IMR-90 (cell line): ENCODE measurements around the gene RAD51B. TPM values are rescaled to one million over a fixed set of nuclear protein-coding genes. Genes with fewer than 3 reads are reported as not detected.
A peak's percentile ranks its signal among the peaks of the same experiment; 100 is the strongest.

ENCODE experiments used
- ATAC-seq: fragments of 200-7000 bp; cut with Tn5 transposase; 2 replicates; pipeline ENCODE4 v1.9.1; 2020; ENCODE audit warnings: low read depth, mild to moderate bottlenecking, moderate library complexity
- BruUV-seq: library from RNA; stranded (reverse); fragments of 400-500 nt; replicated peaks from 2 replicates; lab custom pipeline; 2021; lab: Mats Ljungman, UMichigan
- CTCF ChIA-PET: fragments of 300-600 bp; formaldehyde crosslinking; extraction: SDS; loops from one replicate; lab custom pipeline; 2021; ENCODE audit warnings: antibody characterized with exemption; lab: Yijun Ruan, JAX
- POLR2A ChIA-PET: fragments of 300-600 bp; sonication (Branson Sonifier 250); formaldehyde crosslinking; loops from one replicate; lab custom pipeline; 2022; ENCODE audit warnings: antibody characterized with exemption; ENCODE audit not compliant: unreplicated experiment; lab: Charles Lee
- DNase-seq: peaks from one replicate; pipeline ENCODE4 v3.0.0; 2013
- H2AFZ ChIP-seq: replicated peaks from 2 replicates; pipeline ENCODE3; 2013; ENCODE audit warnings: low read length, mild to moderate bottlenecking; ENCODE audit not compliant: poor library complexity
- H2AK5ac ChIP-seq: 2 replicates; pipeline ENCODE4 v1.6.1; 2013; ENCODE audit warnings: low read depth, low read length, inconsistent platforms
- H2AK9ac ChIP-seq: replicated peaks from 2 replicates; pipeline ENCODE3; 2013; ENCODE audit warnings: mild to moderate bottlenecking, low read depth, low read length, moderate library complexity; ENCODE audit not compliant: poor library complexity
- H2BK120ac ChIP-seq: 2 replicates; pipeline ENCODE4 v1.6.1; 2013; ENCODE audit warnings: low read depth, low read length, inconsistent platforms
- H2BK15ac ChIP-seq: 3 replicates; pipeline ENCODE4 v1.6.1; 2013; ENCODE audit warnings: low read depth, low read length, inconsistent platforms
- H2BK20ac ChIP-seq: 2 replicates; pipeline ENCODE4 v1.6.1; 2013; ENCODE audit warnings: low read depth, mild to moderate bottlenecking, inconsistent platforms, low read length, moderate library complexity
- H2BK5ac ChIP-seq: 2 replicates; pipeline ENCODE4 v1.6.1; 2013; ENCODE audit warnings: mild to moderate bottlenecking, low read depth, low read length, inconsistent platforms; ENCODE audit not compliant: poor library complexity, severe bottlenecking
- H3K14ac ChIP-seq: replicated peaks from 2 replicates; pipeline ENCODE4 v1.6.1; 2013; ENCODE audit warnings: low read depth, low read length, inconsistent platforms
- H3K18ac ChIP-seq: 2 replicates; pipeline ENCODE4 v1.6.1; 2013; ENCODE audit warnings: low read depth, low read length, control low read depth
- H3K23ac ChIP-seq: 2 replicates; pipeline ENCODE4 v1.6.1; 2013; ENCODE audit warnings: low read depth, low read length, inconsistent platforms
- H3K27ac ChIP-seq: 2 replicates; pipeline ENCODE4 v1.5.1; 2013; ENCODE audit warnings: mild to moderate bottlenecking, control low read depth, low read length; ENCODE audit not compliant: insufficient read depth
- H3K27me3 ChIP-seq: 2 replicates; pipeline ENCODE4 v1.6.1; 2013; ENCODE audit warnings: low read length; ENCODE audit not compliant: control insufficient read depth, insufficient read depth
- H3K36me3 ChIP-seq: 2 replicates; pipeline ENCODE4 v1.6.1; 2013; ENCODE audit warnings: low read length, mixed read lengths; ENCODE audit not compliant: control insufficient read depth, insufficient read depth
- H3K4ac ChIP-seq: 2 replicates; pipeline ENCODE4 v1.6.1; 2013; ENCODE audit warnings: low read depth, low read length, inconsistent platforms
- H3K4me1 ChIP-seq: 2 replicates; pipeline ENCODE4 v1.6.1; 2013; ENCODE audit warnings: low read length, mixed read lengths; ENCODE audit not compliant: control insufficient read depth, insufficient read depth
- H3K4me2 ChIP-seq: 2 replicates; pipeline ENCODE4 v1.6.1; 2013; ENCODE audit warnings: low read depth, mild to moderate bottlenecking, control low read depth, low read length, moderate library complexity
- H3K4me3 ChIP-seq: 2 replicates; pipeline ENCODE4 v1.5.1; 2013; ENCODE audit warnings: low read depth, mild to moderate bottlenecking, control low read depth, low read length, moderate library complexity; ENCODE audit not compliant: insufficient read depth
- H3K56ac ChIP-seq: 2 replicates; pipeline ENCODE4 v1.6.1; 2013; ENCODE audit warnings: low read length, inconsistent platforms; ENCODE audit not compliant: insufficient read depth; ENCODE audit errors: extremely low read depth
- H3K79me1 ChIP-seq, 2 experiments: 2 replicates each; pipeline ENCODE4 v1.6.1; 2013; ENCODE audit warnings: low read length in 2 of 2, inconsistent platforms in 1 of 2, low read depth in 1 of 2
- H3K9ac ChIP-seq: 2 replicates; pipeline ENCODE4 v1.6.1; 2013; ENCODE audit warnings: low read depth, low read length, control low read depth
- H3K9me1 ChIP-seq: 2 replicates; pipeline ENCODE4 v1.6.1; 2013; ENCODE audit warnings: low read length, inconsistent platforms; ENCODE audit not compliant: insufficient read depth
- H3K9me3 ChIP-seq: 2 replicates; pipeline ENCODE4 v1.6.1; 2013; ENCODE audit warnings: low read length; ENCODE audit not compliant: control insufficient read depth, insufficient read depth
- H4K20me1 ChIP-seq: 2 replicates; pipeline ENCODE4 v1.6.1; 2013; ENCODE audit warnings: low read length, inconsistent platforms; ENCODE audit not compliant: insufficient read depth
- H4K5ac ChIP-seq: 2 replicates; pipeline ENCODE4 v1.6.1; 2013; ENCODE audit warnings: mild to moderate bottlenecking, low read depth, low read length, control low read depth
- H4K8ac ChIP-seq, 2 experiments: 2 replicates each; pipeline ENCODE4 v1.6.1; 2013; ENCODE audit warnings: low read depth in 2 of 2, low read length in 2 of 2, control low read depth in 1 of 2, inconsistent platforms in 1 of 2
- H4K91ac ChIP-seq: 2 replicates; pipeline ENCODE4 v1.6.1; 2013; ENCODE audit warnings: low read depth, low read length, inconsistent platforms; ENCODE audit not compliant: insufficient read depth
- BHLHE40 ChIP-seq: fragments of 150-350 bp; IDR thresholded peaks from 2 replicates; pipeline ENCODE4 v1.6.1; 2016; ENCODE audit warnings: mild to moderate bottlenecking, low read depth, low read length
- CEBPB ChIP-seq: IDR thresholded peaks from 2 replicates; pipeline ENCODE4 v1.6.1; 2012; ENCODE audit warnings: low read depth, low read length, improper control_type of control experiment
- CHD1 ChIP-seq: IDR thresholded peaks from 2 replicates; pipeline ENCODE4 v1.6.1; 2012; ENCODE audit warnings: low read depth, low read length, improper control_type of control experiment
- FOS ChIP-seq: fragments of 150-350 bp; IDR thresholded peaks from 2 replicates; pipeline ENCODE4 v1.6.1; 2016; ENCODE audit warnings: low read depth, low read length
- MAFK ChIP-seq: IDR thresholded peaks from 2 replicates; pipeline ENCODE4 v1.6.1; 2012; ENCODE audit warnings: low read depth, low read length, improper control_type of control experiment
- MAZ ChIP-seq: IDR thresholded peaks from 2 replicates; pipeline ENCODE4 v1.6.1; 2012; ENCODE audit warnings: low read depth, mild to moderate bottlenecking, low read length, improper control_type of control experiment, moderate library complexity, borderline replicate concordance
- MXI1 ChIP-seq: IDR thresholded peaks from 2 replicates; pipeline ENCODE4 v1.6.1; 2012; ENCODE audit warnings: low read depth, mild to moderate bottlenecking, low read length, moderate library complexity, borderline replicate concordance
- NFE2L2 ChIP-seq: fragments of 150-350 bp; IDR thresholded peaks from 2 replicates; pipeline ENCODE4 v1.6.1; 2016; ENCODE audit warnings: low read depth, mild to moderate bottlenecking, low read length
- POLR2A ChIP-seq: IDR thresholded peaks from 2 replicates; pipeline ENCODE4 v1.6.1; 2012; ENCODE audit warnings: mild to moderate bottlenecking, low read depth, low read length
- RCOR1 ChIP-seq: IDR thresholded peaks from 2 replicates; pipeline ENCODE4 v1.6.1; 2012; ENCODE audit warnings: mild to moderate bottlenecking, low read length, improper control_type of control experiment; ENCODE audit not compliant: insufficient replicate concordance
- RFX5 ChIP-seq: IDR thresholded peaks from 2 replicates; pipeline ENCODE4 v1.8.0; 2012; ENCODE audit warnings: low read depth, mild to moderate bottlenecking, low read length, moderate library complexity
- SMC3 ChIP-seq: fragments of 150-350 bp; IDR thresholded peaks from 2 replicates; pipeline ENCODE4 v1.6.1; 2016; ENCODE audit warnings: low read depth, mild to moderate bottlenecking, antibody characterized with exemption, low read length, moderate library complexity
- WGBS, 2 experiments: methylation state at CpG; one replicate each; pipeline versions ENCODE4 v1.1.5 to v1.1.7; 2013; ENCODE audit warnings: missing lambda C conversion rate in 2 of 2; ENCODE audit not compliant: insufficient read length in 1 of 2; ENCODE audit errors: extremely low coverage in 2 of 2; 5-methylcytosine and 5-hydroxymethylcytosine counted together
- dilution Hi-C: fragments of 300-500 bp; cut with HindIII; formaldehyde crosslinking; loops from one replicate; pipeline ENCODE4 v1.14.3; 2018; ENCODE audit warnings: low sequenced_read_pairs; ENCODE audit not compliant: unreplicated experiment
- in situ Hi-C: fragments of 300-500 bp; cut with MboI; formaldehyde crosslinking; loops from 3 replicates; pipeline ENCODE4 v1.14.3; 2019; ENCODE audit warnings: low sequenced_read_pairs, inconsistent platforms, mixed read lengths
- intact Hi-C: fragments of 100-400 bp; cut with micrococcal nuclease; formaldehyde crosslinking; loops from 2 replicates; pipeline ENCODE4 v1.10.0; 2022
- polyA plus RNA-seq, 3 experiments: library from polyadenylated mRNA; depleted of rRNA; stranded (reverse); fragments of >200 nt; gene quantifications; 2 replicates each; pipeline ENCODE4 v1.2.3, GENCODE V29; 2012; ENCODE audit warnings: low replicate concordance in 1 of 3
- total RNA-seq: library from RNA; depleted of rRNA; stranded (reverse); fragments of >200 nt; gene quantifications from 2 replicates; pipeline ENCODE4 v1.2.3, GENCODE V29; 2012
- TF ChIP-seq, protein P1 (sequence below): fragments of 150-350 bp; IDR thresholded peaks from 2 replicates; pipeline ENCODE4 v1.6.1; 2016; ENCODE audit warnings: low read depth, mild to moderate bottlenecking, low read length, moderate library complexity, borderline replicate concordance
- TF ChIP-seq, protein P2 (sequence below): fragments of 150-350 bp; IDR thresholded peaks from 2 replicates; pipeline ENCODE4 v1.6.1; 2017; ENCODE audit warnings: mild to moderate bottlenecking, antibody characterized with exemption, low read length, low read depth

The RAD51B gene
- total and polyA plus RNA-seq, 2 of the 4 experiments (the other 2 are of a cell fraction): 5.1 to 18.8 TPM

DNA sequence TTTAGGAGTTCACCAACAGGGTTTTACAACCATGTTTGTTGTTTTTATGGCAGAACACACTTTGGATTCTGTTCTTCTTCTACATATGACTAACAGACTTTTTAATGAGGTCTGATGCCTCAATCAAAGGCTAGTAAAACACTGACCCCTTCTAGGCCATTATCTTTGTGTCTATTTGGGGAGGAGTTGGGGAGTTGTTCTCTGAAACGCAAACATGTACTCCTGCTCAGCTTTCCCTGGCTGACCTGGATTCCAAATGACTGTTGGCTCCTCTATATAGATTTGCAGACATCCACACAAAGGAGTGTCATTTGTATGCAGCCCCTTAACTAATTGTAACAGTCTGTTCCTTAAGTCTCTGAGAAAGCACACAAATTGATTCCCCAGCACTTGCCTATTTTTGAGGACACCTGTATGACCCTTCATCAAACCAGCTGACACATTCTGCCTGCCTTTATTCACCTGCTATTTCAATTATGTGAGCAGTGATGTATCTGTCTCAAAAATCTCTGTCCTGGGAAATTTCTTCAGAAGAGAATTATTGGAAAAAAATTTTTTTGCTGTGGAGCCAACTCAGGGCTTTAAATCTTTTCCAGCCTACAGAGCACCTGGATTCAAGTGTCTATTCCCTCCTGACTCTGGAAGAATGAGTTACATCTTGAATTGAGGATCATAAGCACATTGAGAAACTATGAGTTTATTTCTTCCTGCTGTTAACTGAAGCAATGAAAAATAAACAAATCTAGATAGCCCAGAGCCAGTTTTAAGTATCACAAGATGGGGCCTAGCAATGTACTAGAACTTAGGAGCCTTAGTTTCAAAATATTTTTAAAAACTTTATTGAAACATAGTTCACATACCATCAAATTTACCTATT lies 417.2 kb downstream of the RAD51B start:
- dilution Hi-C loops: no loop called here
- H3K56ac ChIP-seq: peak overlapping the region; percentile 35; the same call in 1 of the 2 replicates
- H2BK5ac ChIP-seq: peak overlapping the region; percentile 57
- peak overlapping the region; percentile 80; the same call in 1 of the 2 replicates for H2BK20ac ChIP-seq
- no CpG with 5 or more reads among the region's 1 CpG for WGBS, 2 experiments
- peaks cover 0 to 6% of the 10 kb centered on the region in 2 experiments; a peak in 1 of 4 replicates for H3K79me1 ChIP-seq
- no peak overlapping the region for H2AK9ac ChIP-seq
- ChIA-PET POLR2A (no interaction called here), CTCF (interaction anchor here (0.6 kb wide), 1 partner anchor 290 kb away, joined by 3 read pairs; no protein-coding TSS in a partner anchor)
- H3K27ac ChIP-seq: peak overlapping the region; percentile 61; the same call in 1 of the 2 replicates
- no peak overlapping the region for H3K4me2 ChIP-seq
- peak overlapping the region; percentile 65 for H2BK120ac ChIP-seq
- H4K5ac ChIP-seq: peak overlapping the region; percentile 45
- no peak overlapping the region; the same call in 1 of the 3 replicates for H2BK15ac ChIP-seq
- no TSS peak for BruUV-seq
- no peaks in the 10 kb centered on the region for H3K36me3 ChIP-seq
- in situ Hi-C loops: no loop called here
- 0 out of 2 replicates have a peak overlapping the region, but pooled peaks have one; percentile 34 for H3K23ac ChIP-seq
- peaks cover 12% of the 10 kb centered on the region for H3K9me1 ChIP-seq
- H4K20me1 ChIP-seq: no peaks in the 10 kb centered on the region
- no peak overlapping the region for H2AFZ ChIP-seq
- H3K4me3 ChIP-seq: no peak overlapping the region
- peak overlapping the region in 1 of 2 experiments; percentile 36; a peak in 1 of 4 replicates for H4K8ac ChIP-seq
- H2AK5ac ChIP-seq: 0 out of 2 replicates have a peak overlapping the region, but pooled peaks have one; percentile 60
- ATAC-seq (peak; percentile 40), DNase-seq (peak; percentile 60)
- peak overlapping the region; percentile 69 for H3K4ac ChIP-seq
- no peaks in the 10 kb centered on the region for H3K27me3 ChIP-seq
- intact Hi-C loops: no loop called here
- no peak overlapping the region for H3K9ac ChIP-seq
- H3K4me1 ChIP-seq: peaks cover 11% of the 10 kb centered on the region
- H3K18ac ChIP-seq: peak overlapping the region; percentile 62; the same call in 1 of the 2 replicates
- no peaks in the 10 kb centered on the region for H3K9me3 ChIP-seq
- peak overlapping the region; percentile 8; the same call in 1 of the 2 replicates for H4K91ac ChIP-seq
- no peak overlapping the region; the same call in none of the 2 replicates for H3K14ac ChIP-seq
- TF ChIP-seq CHD1 (no peak), NFE2L2 (no peak), CEBPB (no peak), RFX5 (no peak), BHLHE40 (no peak), MAFK (no peak), MAZ (no peak), RCOR1 (no peak), MXI1 (no peak), POLR2A (no peak), SMC3 (no peak), FOS (no peak)
- TF ChIP-seq, protein P1, sequence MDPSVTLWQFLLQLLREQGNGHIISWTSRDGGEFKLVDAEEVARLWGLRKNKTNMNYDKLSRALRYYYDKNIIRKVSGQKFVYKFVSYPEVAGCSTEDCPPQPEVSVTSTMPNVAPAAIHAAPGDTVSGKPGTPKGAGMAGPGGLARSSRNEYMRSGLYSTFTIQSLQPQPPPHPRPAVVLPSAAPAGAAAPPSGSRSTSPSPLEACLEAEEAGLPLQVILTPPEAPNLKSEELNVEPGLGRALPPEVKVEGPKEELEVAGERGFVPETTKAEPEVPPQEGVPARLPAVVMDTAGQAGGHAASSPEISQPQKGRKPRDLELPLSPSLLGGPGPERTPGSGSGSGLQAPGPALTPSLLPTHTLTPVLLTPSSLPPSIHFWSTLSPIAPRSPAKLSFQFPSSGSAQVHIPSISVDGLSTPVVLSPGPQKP: no peak
- TF ChIP-seq, protein P2, sequence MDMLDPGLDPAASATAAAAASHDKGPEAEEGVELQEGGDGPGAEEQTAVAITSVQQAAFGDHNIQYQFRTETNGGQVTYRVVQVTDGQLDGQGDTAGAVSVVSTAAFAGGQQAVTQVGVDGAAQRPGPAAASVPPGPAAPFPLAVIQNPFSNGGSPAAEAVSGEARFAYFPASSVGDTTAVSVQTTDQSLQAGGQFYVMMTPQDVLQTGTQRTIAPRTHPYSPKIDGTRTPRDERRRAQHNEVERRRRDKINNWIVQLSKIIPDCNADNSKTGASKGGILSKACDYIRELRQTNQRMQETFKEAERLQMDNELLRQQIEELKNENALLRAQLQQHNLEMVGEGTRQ: no peak
